Cardiac muscle cell (in vitro differentiated cells and primary cell): ENCODE results near the gene SNRK. TPM values are rescaled to one million over a fixed set of nuclear protein-coding genes. Genes with fewer than 3 reads are reported as not detected.

Source experiments
- DNase-seq, 2 donors: peaks; one replicate each; pipeline versions ENCODE4 v3.0.0 to v3.0.0-alpha.2; 2010 to 2017; ENCODE audit warnings: low read depth in 1 of 2, low spot score in 1 of 2
- H3K27ac ChIP-seq: fragments of 200-600 bp; sonication (generic); 2 replicates; pipeline ENCODE4 v1.5.1; 2016
- H3K27me3 ChIP-seq: fragments of 200-600 bp; sonication (generic); 2 replicates; pipeline ENCODE4 v1.6.0; 2016; ENCODE audit warnings: control low read depth
- H3K36me3 ChIP-seq: fragments of 200-600 bp; sonication (generic); 2 replicates; pipeline ENCODE4 v1.5.1; 2016; ENCODE audit warnings: control low read depth
- H3K4me1 ChIP-seq: fragments of 200-600 bp; sonication (generic); 2 replicates; pipeline ENCODE4 v1.8.1; 2017; ENCODE audit warnings: low read depth, mild to moderate bottlenecking, mixed run types
- H3K4me3 ChIP-seq: fragments of 200-600 bp; sonication (generic); 2 replicates; pipeline ENCODE4 v1.5.1; 2016; ENCODE audit warnings: mild to moderate bottlenecking
- H3K9me3 ChIP-seq: fragments of 200-600 bp; sonication (generic); 2 replicates; pipeline ENCODE4 v1.5.1; 2017; ENCODE audit warnings: low read depth, mild to moderate bottlenecking, control low read depth
- polyA plus RNA-seq: library from polyadenylated mRNA; unstranded; fragments of >200 nt; fragmentation: Nextera tagmentation; extraction: Ambion mirVana; gene quantifications from 2 replicates; pipeline ENCODE4 v1.2.1, GENCODE V29; 2016
- total RNA-seq: library from RNA; depleted of rRNA; stranded (reverse); fragments of >200 nt; gene quantifications from 2 replicates; pipeline ENCODE4 v1.2.3, GENCODE V29; 2016
- TF ChIP-seq, protein P1 (sequence below): IDR thresholded peaks from 2 replicates; pipeline ENCODE4 v1.5.1; 2012; ENCODE audit warnings: low read depth, mild to moderate bottlenecking, low read length

SNRK gene
- total and polyA plus RNA-seq, 2 experiments from 2014 or later = 4.6 to 15.6 TPM

- no peaks in the 10 kb centered on the region for H3K9me3 ChIP-seq
- no peak for DNase-seq
- H3K36me3 ChIP-seq = no peaks in the 10 kb centered on the region
- no peaks in the 10 kb centered on the region for H3K4me1 ChIP-seq
- TF ChIP-seq, protein P1, sequence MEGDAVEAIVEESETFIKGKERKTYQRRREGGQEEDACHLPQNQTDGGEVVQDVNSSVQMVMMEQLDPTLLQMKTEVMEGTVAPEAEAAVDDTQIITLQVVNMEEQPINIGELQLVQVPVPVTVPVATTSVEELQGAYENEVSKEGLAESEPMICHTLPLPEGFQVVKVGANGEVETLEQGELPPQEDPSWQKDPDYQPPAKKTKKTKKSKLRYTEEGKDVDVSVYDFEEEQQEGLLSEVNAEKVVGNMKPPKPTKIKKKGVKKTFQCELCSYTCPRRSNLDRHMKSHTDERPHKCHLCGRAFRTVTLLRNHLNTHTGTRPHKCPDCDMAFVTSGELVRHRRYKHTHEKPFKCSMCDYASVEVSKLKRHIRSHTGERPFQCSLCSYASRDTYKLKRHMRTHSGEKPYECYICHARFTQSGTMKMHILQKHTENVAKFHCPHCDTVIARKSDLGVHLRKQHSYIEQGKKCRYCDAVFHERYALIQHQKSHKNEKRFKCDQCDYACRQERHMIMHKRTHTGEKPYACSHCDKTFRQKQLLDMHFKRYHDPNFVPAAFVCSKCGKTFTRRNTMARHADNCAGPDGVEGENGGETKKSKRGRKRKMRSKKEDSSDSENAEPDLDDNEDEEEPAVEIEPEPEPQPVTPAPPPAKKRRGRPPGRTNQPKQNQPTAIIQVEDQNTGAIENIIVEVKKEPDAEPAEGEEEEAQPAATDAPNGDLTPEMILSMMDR = no peak
- no peak overlapping the region for H3K4me3 ChIP-seq
- no peaks in the 10 kb centered on the region for H3K27me3 ChIP-seq
- H3K27ac ChIP-seq = no peak overlapping the region
Measured at GRCh38 chr3:43371494-43371893, 85.2 kb downstream of the SNRK start.

- TF ChIP-seq, protein P1 = no peak
- Histone ChIP-seq H3K9me3 (no peaks in the 10 kb centered on the region), H3K36me3 (no peaks in the 10 kb centered on the region), H3K4me1 (no peaks in the 10 kb centered on the region), H3K4me3 (no peak overlapping the region), H3K27ac (no peak overlapping the region), H3K27me3 (no peaks in the 10 kb centered on the region)
- DNase-seq = no peak
Measured at GRCh38 chr3:43372007-43372740, 85.8 kb downstream of the SNRK start.

- H3K27me3 ChIP-seq = no peaks in the 10 kb centered on the region
- no peak overlapping the region for H3K27ac ChIP-seq
- TF ChIP-seq, protein P1 = no peak
- no peaks in the 10 kb centered on the region for H3K4me1 ChIP-seq
- no peaks in the 10 kb centered on the region for H3K36me3 ChIP-seq
- no peak overlapping the region for H3K4me3 ChIP-seq
- no peaks in the 10 kb centered on the region for H3K9me3 ChIP-seq
- DNase-seq = no peak
Measured at GRCh38 chr3:43372809-43373559, 86.6 kb downstream of the SNRK start.

DNA sequence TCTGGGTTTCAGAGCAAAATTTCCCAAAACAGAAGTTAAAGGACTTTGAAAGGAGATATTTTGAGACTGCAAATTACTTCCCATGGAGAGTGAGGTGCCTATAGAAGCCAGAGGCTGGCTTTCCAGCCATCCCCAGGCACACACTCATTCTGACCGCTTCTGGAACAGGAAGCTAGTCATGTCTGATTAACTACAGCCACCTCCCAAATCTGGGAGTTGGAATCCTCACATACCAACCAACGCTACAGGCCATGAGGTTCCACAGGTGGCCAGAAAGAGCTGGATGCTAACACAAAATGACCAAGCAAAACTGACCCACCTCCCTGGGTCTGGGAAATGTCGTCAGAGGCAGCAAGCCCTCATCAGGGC lies 87.2 kb downstream of the SNRK start:
- peak in 1 of 2 donors; percentile 47 for DNase-seq
- Histone ChIP-seq H3K9me3 (no peaks in the 10 kb centered on the region), H3K36me3 (no peaks in the 10 kb centered on the region), H3K4me3 (no peak overlapping the region), H3K27me3 (no peaks in the 10 kb centered on the region), H3K4me1 (peaks cover 1% of the 10 kb centered on the region), H3K27ac (no peak overlapping the region)
- TF ChIP-seq, protein P1 = no peak

DNA sequence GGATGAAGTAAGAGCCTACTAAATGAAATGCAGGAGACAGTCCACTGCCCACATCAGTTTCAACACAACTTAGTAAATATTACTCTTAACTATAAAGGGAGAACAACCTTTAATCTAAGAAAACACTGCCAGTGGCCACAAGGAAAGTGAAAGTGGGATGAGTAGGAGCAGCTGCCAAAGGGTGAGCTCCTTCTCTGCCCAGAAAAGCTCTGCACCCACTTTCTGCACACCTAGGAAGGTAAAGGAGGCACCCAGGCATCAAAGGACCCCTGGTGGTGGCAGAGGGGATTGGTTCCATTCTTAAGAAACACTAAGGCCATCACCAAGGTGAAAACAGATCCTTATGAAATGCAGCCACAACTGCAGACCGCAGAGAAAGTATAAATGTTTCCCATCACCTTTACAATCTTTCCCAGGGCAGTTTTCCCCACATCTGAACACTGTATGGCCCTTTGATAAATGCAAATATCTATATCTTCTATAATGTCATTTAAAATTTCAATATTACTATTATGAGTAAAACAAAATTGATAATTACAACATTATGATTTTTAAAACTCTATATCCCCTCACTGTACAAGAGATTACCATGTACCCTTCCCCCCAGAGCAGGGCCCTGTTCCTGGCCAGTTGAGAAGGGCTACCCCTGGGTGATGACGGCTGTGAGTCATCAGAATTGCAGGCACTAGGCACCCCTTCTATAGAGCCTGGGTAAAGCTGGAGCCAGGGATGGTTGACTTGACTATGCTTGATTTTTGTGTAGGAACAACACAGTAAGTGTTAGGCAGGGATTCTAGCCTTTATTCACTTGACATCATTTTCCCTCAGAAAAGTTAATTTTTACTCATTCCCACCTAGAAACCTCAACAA lies 92.0 kb downstream of the SNRK start:
- DNase-seq = peak; percentile 44 to 45
- TF ChIP-seq, protein P1 = peak; percentile 73

More for the DNA sequence above, 92.0 kb downstream of the SNRK start:
- H3K27ac ChIP-seq = no peak overlapping the region
- no peaks in the 10 kb centered on the region for H3K36me3 ChIP-seq
- peaks cover 3% of the 10 kb centered on the region for H3K4me1 ChIP-seq
- H3K9me3 ChIP-seq = no peaks in the 10 kb centered on the region
- H3K27me3 ChIP-seq = no peaks in the 10 kb centered on the region
- H3K4me3 ChIP-seq = no peak overlapping the region
